ENCODE measurements around the gene SOX3. TPM values are rescaled to one million over a fixed set of nuclear protein-coding genes. Genes with fewer than 3 reads are reported as not detected.

Gene SOX3
- total and polyA plus RNA-seq, 2 donors from 2014 or later = not detected

DNA sequence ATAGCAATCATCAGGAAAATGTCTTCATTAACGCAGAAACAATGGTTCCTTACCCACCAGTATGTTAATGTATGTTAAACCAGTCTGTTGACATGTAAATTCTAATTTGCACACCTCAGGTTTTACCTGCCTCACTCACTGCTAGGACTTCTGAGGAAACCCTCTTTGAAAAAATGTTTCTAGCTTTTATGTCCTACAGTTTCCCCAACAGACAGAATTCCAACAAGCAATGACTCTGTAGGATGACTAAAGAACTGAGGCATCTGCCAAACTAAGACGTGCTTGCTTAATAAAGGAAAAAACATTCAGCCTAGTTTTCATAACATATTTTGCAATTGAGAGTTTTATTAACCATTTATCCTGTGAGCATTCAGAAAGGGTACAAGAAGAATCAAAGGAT lies 20.6 kb upstream of the SOX3 start:
- intact Hi-C loops (cut with DNase I) = no loop called here
- Histone ChIP-seq H3K27ac (ENCODE audit: low read depth in 2 of 2, low read length in 2 of 2) (no peak overlapping the region), H3K27me3 (ENCODE audit: control insufficient read depth, insufficient read depth, low read length) (peaks cover 2% of the 10 kb centered on the region), H3K4me1 (ENCODE audit: control insufficient read depth in 2 of 3, insufficient read depth in 2 of 3, low read depth in 1 of 3, low read length in 3 of 3) (no peaks in the 10 kb centered on the region), H3K4me3 (ENCODE audit: low read length in 3 of 3) (no peak overlapping the region), H3K9ac (ENCODE audit: low read length in 3 of 3) (no peak overlapping the region), H3K9me3 (ENCODE audit: control insufficient read depth in 2 of 3, insufficient read depth in 1 of 3, low read length in 3 of 3) (no peaks in the 10 kb centered on the region), H3K36me3 (ENCODE audit: control insufficient read depth in 2 of 3, insufficient read depth in 3 of 3, low read length in 3 of 3) (no peaks in the 10 kb centered on the region)
- TF ChIP-seq, protein P1, sequence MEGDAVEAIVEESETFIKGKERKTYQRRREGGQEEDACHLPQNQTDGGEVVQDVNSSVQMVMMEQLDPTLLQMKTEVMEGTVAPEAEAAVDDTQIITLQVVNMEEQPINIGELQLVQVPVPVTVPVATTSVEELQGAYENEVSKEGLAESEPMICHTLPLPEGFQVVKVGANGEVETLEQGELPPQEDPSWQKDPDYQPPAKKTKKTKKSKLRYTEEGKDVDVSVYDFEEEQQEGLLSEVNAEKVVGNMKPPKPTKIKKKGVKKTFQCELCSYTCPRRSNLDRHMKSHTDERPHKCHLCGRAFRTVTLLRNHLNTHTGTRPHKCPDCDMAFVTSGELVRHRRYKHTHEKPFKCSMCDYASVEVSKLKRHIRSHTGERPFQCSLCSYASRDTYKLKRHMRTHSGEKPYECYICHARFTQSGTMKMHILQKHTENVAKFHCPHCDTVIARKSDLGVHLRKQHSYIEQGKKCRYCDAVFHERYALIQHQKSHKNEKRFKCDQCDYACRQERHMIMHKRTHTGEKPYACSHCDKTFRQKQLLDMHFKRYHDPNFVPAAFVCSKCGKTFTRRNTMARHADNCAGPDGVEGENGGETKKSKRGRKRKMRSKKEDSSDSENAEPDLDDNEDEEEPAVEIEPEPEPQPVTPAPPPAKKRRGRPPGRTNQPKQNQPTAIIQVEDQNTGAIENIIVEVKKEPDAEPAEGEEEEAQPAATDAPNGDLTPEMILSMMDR (IDR thresholded peaks at IDR 0.05; ENCODE audit: borderline replicate concordance, extremely low read depth, insufficient read depth) = no peak
- DNase-seq (no peak), FAIRE-seq (no peak)

DNA sequence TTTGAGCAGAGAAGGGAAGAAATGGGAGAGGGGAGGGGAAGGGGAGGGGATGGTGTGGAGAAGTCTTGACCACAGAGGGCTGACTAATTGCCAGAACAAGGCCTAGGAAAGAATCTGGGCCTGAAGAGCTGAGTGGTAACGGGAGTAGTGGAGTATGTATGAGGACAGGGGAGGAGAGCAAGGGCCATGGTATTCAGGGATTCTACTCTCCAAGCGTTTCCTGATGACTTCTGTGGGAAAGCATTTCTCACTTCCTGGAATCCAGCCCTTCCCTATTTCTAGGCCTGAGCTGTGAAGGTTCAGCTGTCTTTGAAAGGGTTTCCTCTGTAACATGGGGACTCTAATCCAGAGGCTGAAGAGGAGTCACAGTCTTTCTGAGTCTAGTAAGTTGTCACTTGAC lies 19.7 kb upstream of the SOX3 start:
- intact Hi-C loops (cut with DNase I) = no loop called here
- TF ChIP-seq, protein P1 (IDR thresholded peaks at IDR 0.05; ENCODE audit: borderline replicate concordance, extremely low read depth, insufficient read depth) = no peak
- peaks cover 2% of the 10 kb centered on the region for H3K27me3 ChIP-seq (ENCODE audit: control insufficient read depth, insufficient read depth, low read length)
- H3K9me3 ChIP-seq (ENCODE audit: control insufficient read depth in 2 of 3, insufficient read depth in 1 of 3, low read length in 3 of 3) = no peaks in the 10 kb centered on the region
- H3K27ac ChIP-seq (ENCODE audit: low read depth in 2 of 2, low read length in 2 of 2) = no peak overlapping the region
- no peak overlapping the region for H3K9ac ChIP-seq (ENCODE audit: low read length in 3 of 3)
- FAIRE-seq (no peak), DNase-seq (no peak)
- no peak overlapping the region for H3K4me3 ChIP-seq (ENCODE audit: low read length in 3 of 3)
- no peaks in the 10 kb centered on the region for H3K36me3 ChIP-seq (ENCODE audit: control insufficient read depth in 2 of 3, insufficient read depth in 3 of 3, low read length in 3 of 3)
- H3K4me1 ChIP-seq (ENCODE audit: control insufficient read depth in 2 of 3, insufficient read depth in 2 of 3, low read depth in 1 of 3, low read length in 3 of 3) = no peaks in the 10 kb centered on the region

DNA sequence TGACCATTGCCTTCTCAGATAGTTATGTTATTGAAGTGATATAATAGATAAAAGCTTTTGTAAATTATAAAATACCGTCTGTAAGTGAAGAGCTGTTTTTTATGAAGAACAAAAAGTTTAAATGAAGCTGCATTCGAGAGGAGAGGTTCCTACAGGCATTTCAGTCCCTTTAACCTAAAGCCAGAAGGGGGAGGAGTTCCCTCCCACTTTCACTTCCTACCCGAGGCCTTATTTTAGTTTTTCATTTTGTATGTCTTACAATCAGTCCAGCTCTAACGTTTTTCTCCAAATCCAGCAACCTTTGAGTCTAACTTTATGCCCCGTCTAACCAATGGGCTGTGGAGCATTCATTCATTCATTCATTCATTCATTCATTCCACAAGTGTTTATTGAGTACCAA lies 16.5 kb upstream of the SOX3 start:
- Histone ChIP-seq H3K9me3 (ENCODE audit: control insufficient read depth in 2 of 3, insufficient read depth in 1 of 3, low read length in 3 of 3) (no peaks in the 10 kb centered on the region), H3K27ac (ENCODE audit: low read depth in 2 of 2, low read length in 2 of 2) (no peak overlapping the region), H3K36me3 (ENCODE audit: control insufficient read depth in 2 of 3, insufficient read depth in 3 of 3, low read length in 3 of 3) (no peaks in the 10 kb centered on the region), H3K27me3 (ENCODE audit: control insufficient read depth, insufficient read depth, low read length) (peaks cover 8% of the 10 kb centered on the region), H3K4me3 (ENCODE audit: low read length in 3 of 3) (no peak overlapping the region), H3K9ac (ENCODE audit: low read length in 3 of 3) (no peak overlapping the region), H3K4me1 (ENCODE audit: control insufficient read depth in 2 of 3, insufficient read depth in 2 of 3, low read depth in 1 of 3, low read length in 3 of 3) (no peaks in the 10 kb centered on the region)
- intact Hi-C loops (cut with DNase I) = no loop called here
- TF ChIP-seq, protein P1 (IDR thresholded peaks at IDR 0.05; ENCODE audit: borderline replicate concordance, extremely low read depth, insufficient read depth) = no peak
- DNase-seq (no peak), FAIRE-seq (no peak)

DNA sequence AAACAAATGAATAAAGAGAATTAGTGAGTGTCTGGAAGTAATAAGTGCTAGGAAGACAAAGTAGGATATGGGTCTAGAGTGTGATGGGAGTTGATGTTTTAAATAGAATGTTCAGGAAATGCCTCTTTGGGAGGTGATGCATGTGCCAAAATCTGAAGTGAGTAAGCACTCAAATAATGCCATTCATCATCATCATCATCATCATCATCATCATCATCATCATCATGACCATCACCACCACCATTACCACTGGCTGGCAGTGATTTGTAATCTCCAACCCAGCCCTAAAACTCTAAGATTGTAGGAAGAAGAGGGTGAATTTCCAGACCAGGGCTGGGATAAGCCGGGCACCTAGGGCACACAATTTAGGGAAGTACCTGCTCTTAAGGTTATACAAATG lies 9.7 kb upstream of the SOX3 start:
- no peaks in the 10 kb centered on the region for H3K36me3 ChIP-seq (ENCODE audit: control insufficient read depth in 2 of 3, insufficient read depth in 3 of 3, low read length in 3 of 3)
- no peaks in the 10 kb centered on the region for H3K9me3 ChIP-seq (ENCODE audit: control insufficient read depth in 2 of 3, insufficient read depth in 1 of 3, low read length in 3 of 3)
- no peak overlapping the region for H3K9ac ChIP-seq (ENCODE audit: low read length in 3 of 3)
- no peak for DNase-seq
- H3K4me1 ChIP-seq (ENCODE audit: control insufficient read depth in 2 of 3, insufficient read depth in 2 of 3, low read depth in 1 of 3, low read length in 3 of 3) = no peaks in the 10 kb centered on the region
- no peak overlapping the region for H3K27ac ChIP-seq (ENCODE audit: low read depth in 2 of 2, low read length in 2 of 2)
- no peak overlapping the region for H3K4me3 ChIP-seq (ENCODE audit: low read length in 3 of 3)
- peaks cover 34% of the 10 kb centered on the region for H3K27me3 ChIP-seq (ENCODE audit: control insufficient read depth, insufficient read depth, low read length)
- intact Hi-C loops (cut with DNase I) = no loop called here
- TF ChIP-seq, protein P1 (IDR thresholded peaks at IDR 0.05; ENCODE audit: borderline replicate concordance, extremely low read depth, insufficient read depth) = no peak
- no peak for FAIRE-seq

All from kidney (tissue), 14 donors.